HG02938 (cell line): ENCODE results near the gene MAP1LC3B2.

Experiments used
- ATAC-seq: cut with Tn5 transposase; IDR thresholded peaks from one replicate; pipeline ENCODE4 v1.9.1; 2021; ENCODE audit warnings: mild to moderate bottlenecking, moderate library complexity; ENCODE audit not compliant: unreplicated experiment

MAP1LC3B2 gene

GRCh38 chr12:116609319-116610114 is 50.3 kb downstream of the MAP1LC3B2 start:
- ATAC-seq = no peak

DNA sequence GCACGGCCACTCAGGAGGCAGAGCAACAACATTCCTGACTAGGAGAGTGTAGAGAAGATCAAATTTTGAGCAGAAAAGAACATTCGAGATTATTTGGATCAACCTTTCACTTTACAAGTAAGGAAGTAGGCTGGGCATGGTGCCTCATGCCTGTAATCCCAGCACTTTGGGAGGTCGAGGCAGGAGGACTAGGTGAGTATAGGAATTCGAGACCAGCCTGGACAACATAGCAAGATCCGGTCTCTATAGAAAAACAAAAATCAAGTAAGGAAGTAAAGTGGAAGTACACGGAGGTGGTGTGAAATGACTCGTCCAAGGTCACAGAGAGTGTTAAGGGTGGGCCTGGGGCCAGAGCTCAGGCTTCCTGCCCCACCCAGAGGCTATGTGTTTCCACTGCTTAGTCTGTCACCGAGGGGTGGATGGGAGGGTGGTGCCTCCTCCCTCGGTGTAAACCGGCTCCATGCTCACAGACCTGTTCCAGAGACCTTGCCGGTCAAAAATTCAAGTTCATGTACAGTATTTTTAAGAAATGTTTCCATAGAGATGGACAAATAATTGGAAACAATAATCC is 51.9 kb downstream of the MAP1LC3B2 start:
- no peak for ATAC-seq

DNA sequence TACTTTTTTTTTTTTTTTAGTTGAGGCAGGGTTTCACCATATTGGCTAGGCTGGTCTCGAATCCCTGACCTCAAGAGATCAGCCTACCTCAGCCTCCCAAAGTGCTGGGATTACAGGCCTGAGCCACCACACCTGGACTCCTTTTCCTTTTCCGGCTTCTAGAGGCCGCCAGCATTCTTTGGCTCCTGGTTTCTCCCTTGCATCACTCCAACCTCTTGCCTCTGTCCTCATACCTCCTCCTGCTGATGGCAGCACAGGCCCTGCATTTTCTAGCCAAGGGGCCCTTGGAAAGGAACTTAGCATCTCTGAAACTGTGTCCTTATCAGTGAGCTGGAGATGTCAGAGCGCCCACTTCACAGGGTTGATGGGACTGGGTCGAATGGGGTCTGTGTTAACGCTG is 53.3 kb downstream of the MAP1LC3B2 start:
- ATAC-seq = no peak

DNA sequence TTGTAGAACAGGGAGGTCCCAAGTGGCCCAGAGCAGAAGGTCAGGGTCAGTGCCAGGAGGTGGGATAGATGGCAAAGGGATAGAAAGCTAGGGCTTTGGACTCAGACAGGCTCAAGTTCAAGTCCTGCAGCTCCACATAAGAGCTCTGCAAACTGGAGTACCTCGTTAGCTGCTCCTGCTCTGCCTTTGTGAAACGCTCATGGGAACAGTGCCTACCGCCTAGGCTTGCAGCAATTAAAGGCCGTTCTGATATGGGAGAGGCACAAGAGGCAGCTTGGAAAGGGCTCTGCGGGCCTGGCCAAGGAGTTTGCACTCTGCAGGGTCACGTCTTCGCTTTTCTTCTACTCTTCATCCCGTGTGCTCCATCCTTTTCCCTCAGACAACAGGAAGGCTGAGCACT is 54.1 kb downstream of the MAP1LC3B2 start:
- no peak for ATAC-seq

GRCh38 chr12:116614194-116614915 is 55.2 kb downstream of the MAP1LC3B2 start:
- no peak for ATAC-seq

- ATAC-seq = no peak
Observed at GRCh38 chr12:116615141-116615861, 56.1 kb downstream of the MAP1LC3B2 start.

DNA sequence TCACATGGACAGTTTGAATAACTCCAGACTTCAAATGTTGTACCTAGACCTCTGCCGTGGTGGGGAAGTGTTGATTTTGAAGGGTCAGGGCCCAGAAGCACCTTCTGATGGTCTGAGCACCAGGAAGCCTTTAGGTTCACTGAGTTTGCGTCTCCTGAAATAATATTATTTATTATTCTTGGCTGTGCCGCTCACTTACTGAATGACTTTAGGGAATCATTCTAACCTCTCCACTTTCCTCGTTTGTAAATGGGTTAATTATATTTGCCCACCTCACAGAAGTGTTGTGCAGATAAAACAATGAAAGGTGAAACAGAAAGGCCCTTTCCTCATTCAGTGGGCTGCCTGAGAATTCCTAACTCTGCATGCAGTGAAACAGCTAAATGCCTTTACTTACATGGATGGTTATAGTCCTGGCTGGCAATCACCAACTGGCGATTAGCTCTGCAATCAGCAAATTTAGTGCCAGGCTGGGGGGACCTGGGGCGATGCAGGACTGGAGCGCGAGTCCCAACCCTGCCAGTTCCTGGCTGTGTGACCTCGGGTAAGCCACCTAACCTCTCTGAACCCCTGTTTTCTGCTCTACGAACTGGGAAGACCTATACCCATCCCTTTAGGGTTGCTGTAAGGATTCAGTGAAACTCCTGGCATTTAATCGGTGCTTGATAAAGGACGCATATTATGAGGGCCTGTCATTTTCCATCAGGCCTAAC is 57.5 kb downstream of the MAP1LC3B2 start:
- ATAC-seq = no peak

DNA sequence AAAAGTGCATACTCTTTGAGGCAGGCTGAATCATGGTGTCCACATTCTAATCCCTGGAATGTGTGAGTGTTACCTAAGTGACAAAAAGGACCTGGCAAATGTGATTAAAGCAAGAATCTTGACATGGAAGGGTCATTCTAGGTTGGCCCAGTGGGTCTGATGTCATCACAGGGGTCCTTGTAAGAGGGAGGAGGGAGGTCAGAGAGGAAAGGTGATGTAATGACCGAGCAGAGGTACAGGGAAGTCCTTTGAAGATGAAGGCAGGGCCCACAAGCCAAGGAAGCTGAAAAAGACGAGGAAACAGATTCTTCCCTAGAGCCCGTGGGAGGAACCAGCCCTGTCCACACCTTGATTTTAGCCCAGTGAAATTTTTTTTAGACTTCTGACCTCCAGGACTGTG is 60.1 kb downstream of the MAP1LC3B2 start:
- ATAC-seq = no peak

DNA sequence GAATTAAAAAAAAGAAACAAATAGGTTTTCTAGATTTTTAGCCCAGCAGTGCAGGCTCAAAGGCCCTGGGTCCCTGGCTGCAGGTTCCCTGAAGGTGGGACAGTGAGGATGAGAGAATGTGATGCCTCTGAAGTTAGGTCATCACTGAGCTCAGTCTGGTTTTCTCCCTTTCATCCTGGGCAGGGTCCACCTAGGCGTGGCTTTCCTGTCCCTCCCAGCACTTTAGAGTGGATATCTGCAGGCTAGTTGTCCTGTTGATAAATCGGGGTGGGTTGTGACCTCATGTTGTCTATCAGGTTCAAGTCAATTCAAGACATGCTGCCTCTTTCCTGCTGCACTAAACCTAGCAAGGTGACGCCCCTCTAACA is 60.9 kb downstream of the MAP1LC3B2 start:
- no peak for ATAC-seq

GRCh38 chr12:116620492-116621191 is 61.5 kb downstream of the MAP1LC3B2 start:
- ATAC-seq = no peak

GRCh38 chr12:116621194-116621593 is 62.0 kb downstream of the MAP1LC3B2 start:
- ATAC-seq = no peak

GRCh38 chr12:116624516-116624915 is 65.3 kb downstream of the MAP1LC3B2 start:
- no peak for ATAC-seq

GRCh38 chr12:116626153-116626552 is 67.0 kb downstream of the MAP1LC3B2 start:
- no peak for ATAC-seq
